ENCODE data around the gene ZNF740.

DNA sequence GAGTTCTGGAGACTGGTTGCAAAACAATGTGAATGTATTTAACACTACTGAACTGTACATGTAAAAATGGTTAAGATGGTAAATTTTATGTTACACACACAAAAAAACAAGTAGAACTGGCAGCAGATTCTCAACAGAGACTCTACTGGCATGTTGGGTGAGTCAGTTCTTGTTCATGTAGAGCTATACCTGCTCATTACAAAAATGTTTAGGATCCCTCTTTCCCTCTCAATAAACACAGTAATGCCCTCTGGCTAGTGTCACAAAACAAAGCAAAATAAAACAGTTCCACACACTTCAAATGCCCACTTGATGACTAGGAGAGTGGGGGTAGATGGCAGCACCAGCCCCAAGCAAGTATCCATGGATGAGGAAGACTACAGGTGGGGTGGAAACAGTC is 13.7 kb upstream of the ZNF740 start:
- TF ChIP-seq, protein P1, sequence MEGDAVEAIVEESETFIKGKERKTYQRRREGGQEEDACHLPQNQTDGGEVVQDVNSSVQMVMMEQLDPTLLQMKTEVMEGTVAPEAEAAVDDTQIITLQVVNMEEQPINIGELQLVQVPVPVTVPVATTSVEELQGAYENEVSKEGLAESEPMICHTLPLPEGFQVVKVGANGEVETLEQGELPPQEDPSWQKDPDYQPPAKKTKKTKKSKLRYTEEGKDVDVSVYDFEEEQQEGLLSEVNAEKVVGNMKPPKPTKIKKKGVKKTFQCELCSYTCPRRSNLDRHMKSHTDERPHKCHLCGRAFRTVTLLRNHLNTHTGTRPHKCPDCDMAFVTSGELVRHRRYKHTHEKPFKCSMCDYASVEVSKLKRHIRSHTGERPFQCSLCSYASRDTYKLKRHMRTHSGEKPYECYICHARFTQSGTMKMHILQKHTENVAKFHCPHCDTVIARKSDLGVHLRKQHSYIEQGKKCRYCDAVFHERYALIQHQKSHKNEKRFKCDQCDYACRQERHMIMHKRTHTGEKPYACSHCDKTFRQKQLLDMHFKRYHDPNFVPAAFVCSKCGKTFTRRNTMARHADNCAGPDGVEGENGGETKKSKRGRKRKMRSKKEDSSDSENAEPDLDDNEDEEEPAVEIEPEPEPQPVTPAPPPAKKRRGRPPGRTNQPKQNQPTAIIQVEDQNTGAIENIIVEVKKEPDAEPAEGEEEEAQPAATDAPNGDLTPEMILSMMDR (IDR thresholded peaks at IDR 0.05) = no peak
- TF ChIP-seq POLR2A (IDR thresholded peaks at IDR 0.05) = no peak
